KMS-11 (cell line): Measurements from ENCODE around the gene PVR.

Experiments
- H2AFZ ChIP-seq: fragments of 200-600 bp; sonication (generic); 2 replicates; pipeline ENCODE4 v1.6.1; 2016; ENCODE audit warnings: antibody characterized with exemption, mixed run types, low read depth
- H3K27ac ChIP-seq: fragments of 200-600 bp; sonication (generic); 2 replicates; pipeline ENCODE4 v1.6.1; 2016; ENCODE audit warnings: mild to moderate bottlenecking, mixed run types
- H3K27me3 ChIP-seq: fragments of 200-600 bp; sonication (generic); 2 replicates; pipeline ENCODE4 v1.6.1; 2017; ENCODE audit warnings: mild to moderate bottlenecking, low read depth, mixed run types, moderate library complexity; ENCODE audit not compliant: insufficient read depth
- H3K36me3 ChIP-seq: fragments of 200-600 bp; sonication (generic); 2 replicates; pipeline ENCODE4 v1.6.1; 2017; ENCODE audit warnings: mild to moderate bottlenecking, mixed run types; ENCODE audit not compliant: insufficient read depth
- H3K4me1 ChIP-seq: fragments of 200-600 bp; sonication (generic); 2 replicates; pipeline ENCODE4 v1.6.1; 2016; ENCODE audit warnings: mild to moderate bottlenecking, low read depth, mixed run types; ENCODE audit not compliant: poor library complexity, severe bottlenecking
- H3K4me2 ChIP-seq: fragments of 200-600 bp; sonication (generic); 2 replicates; pipeline ENCODE4 v1.7.0; 2016; ENCODE audit warnings: mild to moderate bottlenecking, mixed run types
- H3K4me3 ChIP-seq: fragments of 200-600 bp; sonication (generic); IDR thresholded peaks from 2 replicates; pipeline ENCODE4 v1.6.1; 2017; ENCODE audit warnings: low read depth, low read length, mixed read lengths; ENCODE audit not compliant: insufficient read depth
- H3K79me2 ChIP-seq: fragments of 200-600 bp; sonication (generic); 2 replicates; pipeline ENCODE4 v1.6.1; 2016; ENCODE audit warnings: low read depth, mixed run types; ENCODE audit not compliant: insufficient read depth
- H3K9ac ChIP-seq: fragments of 200-600 bp; sonication (generic); 2 replicates; pipeline ENCODE4 v1.6.1; 2016; ENCODE audit warnings: mild to moderate bottlenecking, mixed run types
- H4K20me1 ChIP-seq: fragments of 200-600 bp; sonication (generic); 2 replicates; pipeline ENCODE4 v1.6.1; 2016; ENCODE audit warnings: mild to moderate bottlenecking, mixed run types; ENCODE audit not compliant: insufficient read depth
- TF ChIP-seq, protein P1 (sequence below): fragments of 200-600 bp; sonication (generic); conservative IDR thresholded peaks from 2 replicates; pipeline ENCODE4 v1.6.1; 2017; ENCODE audit warnings: low read depth, mild to moderate bottlenecking, antibody characterized with exemption, low read length, moderate library complexity, mixed read lengths

Gene PVR, protein sequence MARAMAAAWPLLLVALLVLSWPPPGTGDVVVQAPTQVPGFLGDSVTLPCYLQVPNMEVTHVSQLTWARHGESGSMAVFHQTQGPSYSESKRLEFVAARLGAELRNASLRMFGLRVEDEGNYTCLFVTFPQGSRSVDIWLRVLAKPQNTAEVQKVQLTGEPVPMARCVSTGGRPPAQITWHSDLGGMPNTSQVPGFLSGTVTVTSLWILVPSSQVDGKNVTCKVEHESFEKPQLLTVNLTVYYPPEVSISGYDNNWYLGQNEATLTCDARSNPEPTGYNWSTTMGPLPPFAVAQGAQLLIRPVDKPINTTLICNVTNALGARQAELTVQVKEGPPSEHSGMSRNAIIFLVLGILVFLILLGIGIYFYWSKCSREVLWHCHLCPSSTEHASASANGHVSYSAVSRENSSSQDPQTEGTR

DNA sequence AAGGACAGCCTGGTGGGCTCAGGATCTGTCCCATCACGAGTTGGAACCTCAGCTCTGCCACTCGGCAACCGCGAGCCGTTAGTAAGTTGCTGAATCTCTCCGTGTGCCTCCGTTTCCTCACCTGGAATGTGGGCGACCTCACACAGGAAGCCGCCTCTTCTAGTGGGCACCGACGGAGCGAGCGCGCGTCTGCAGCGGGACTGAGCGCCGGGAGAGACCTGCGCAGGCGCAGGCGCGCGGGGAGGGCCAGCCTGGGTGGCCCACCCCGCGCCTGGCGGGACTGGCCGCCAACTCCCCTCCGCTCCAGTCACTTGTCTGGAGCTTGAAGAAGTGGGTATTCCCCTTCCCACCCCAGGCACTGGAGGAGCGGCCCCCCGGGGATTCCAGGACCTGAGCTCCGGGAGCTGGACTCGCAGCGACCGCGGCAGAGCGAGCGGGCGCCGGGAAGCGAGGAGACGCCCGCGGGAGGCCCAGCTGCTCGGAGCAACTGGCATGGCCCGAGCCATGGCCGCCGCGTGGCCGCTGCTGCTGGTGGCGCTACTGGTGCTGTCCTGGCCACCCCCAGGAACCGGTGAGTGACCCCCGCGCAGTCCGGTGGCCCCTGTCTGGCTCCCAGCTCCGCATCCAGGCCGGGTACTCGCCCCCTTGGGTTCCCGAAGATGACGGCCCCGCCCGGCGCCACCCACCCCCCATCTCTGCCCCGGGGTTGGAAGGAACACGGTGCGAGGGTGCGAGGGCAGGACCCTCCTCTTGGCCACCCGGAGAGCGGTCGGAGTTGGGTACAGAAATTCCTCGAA, at the start of gene PVR:
Gene PVR (plus strand): TSS at position 306 of the 797 bp plus-strand sequence. CDS start 187 bp downstream, at position 493.
- Histone ChIP-seq H3K27ac (no peak within 1 kb of the TSS), H3K79me2 (no peaks in the 10 kb centered on the region)

DNA sequence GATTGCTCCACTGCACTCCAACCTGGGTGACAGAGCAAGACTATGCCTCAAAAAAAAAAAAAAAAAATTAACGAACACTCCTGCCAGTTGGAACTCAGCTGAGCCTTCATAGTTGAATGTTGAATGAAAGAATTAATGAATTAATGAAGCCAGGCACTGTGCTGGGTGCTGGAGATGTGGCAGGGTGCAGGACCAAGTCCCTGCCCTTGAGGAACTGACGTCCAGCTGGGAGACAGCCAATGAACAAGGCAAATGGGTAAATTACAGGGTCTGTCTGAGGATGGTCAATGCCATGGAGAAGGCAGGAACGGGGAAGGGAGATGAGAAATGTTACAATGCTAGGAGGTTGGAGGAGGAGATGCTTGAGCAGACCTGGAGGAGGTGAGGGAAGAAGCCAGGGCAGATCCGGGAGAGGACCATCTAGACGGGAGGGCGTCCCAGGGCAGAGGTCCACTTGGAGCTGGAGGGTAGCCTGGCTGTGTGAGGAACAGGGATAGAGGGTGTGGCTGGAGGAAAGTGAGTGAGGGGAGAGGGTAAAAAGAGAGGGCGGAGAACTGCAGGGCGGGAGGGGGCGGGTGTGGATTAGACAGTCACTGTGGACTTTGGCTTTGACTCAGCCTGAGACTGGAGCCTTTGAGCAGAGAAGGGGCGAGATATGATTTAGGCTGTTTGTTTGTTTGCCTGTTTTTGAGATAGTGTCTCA, 47.1 kb upstream of the PVR start:
- H3K9ac ChIP-seq: no peak overlapping the region
- H3K79me2 ChIP-seq: no peaks in the 10 kb centered on the region
- H3K4me2 ChIP-seq: no peak overlapping the region
- H4K20me1 ChIP-seq: no peaks in the 10 kb centered on the region
- H3K4me3 ChIP-seq: no peak overlapping the region
- H3K36me3 ChIP-seq: no peaks in the 10 kb centered on the region
- no peaks in the 10 kb centered on the region for H3K4me1 ChIP-seq
- H3K27me3 ChIP-seq: 0 out of 2 replicates have a peak, but pooled peaks cover 3% of the 10 kb centered on the region
- TF ChIP-seq, protein P1, sequence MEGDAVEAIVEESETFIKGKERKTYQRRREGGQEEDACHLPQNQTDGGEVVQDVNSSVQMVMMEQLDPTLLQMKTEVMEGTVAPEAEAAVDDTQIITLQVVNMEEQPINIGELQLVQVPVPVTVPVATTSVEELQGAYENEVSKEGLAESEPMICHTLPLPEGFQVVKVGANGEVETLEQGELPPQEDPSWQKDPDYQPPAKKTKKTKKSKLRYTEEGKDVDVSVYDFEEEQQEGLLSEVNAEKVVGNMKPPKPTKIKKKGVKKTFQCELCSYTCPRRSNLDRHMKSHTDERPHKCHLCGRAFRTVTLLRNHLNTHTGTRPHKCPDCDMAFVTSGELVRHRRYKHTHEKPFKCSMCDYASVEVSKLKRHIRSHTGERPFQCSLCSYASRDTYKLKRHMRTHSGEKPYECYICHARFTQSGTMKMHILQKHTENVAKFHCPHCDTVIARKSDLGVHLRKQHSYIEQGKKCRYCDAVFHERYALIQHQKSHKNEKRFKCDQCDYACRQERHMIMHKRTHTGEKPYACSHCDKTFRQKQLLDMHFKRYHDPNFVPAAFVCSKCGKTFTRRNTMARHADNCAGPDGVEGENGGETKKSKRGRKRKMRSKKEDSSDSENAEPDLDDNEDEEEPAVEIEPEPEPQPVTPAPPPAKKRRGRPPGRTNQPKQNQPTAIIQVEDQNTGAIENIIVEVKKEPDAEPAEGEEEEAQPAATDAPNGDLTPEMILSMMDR: no peak
- H2AFZ ChIP-seq: no peak overlapping the region
- no peak overlapping the region for H3K27ac ChIP-seq

More for the DNA sequence above, at the start of gene PVR:
- no peak within 1 kb of the TSS for H3K4me3 ChIP-seq
- no peak within 1 kb of the TSS for H3K4me2 ChIP-seq
- H3K9ac ChIP-seq: no peak within 1 kb of the TSS
- no peaks in the 10 kb centered on the region for H3K4me1 ChIP-seq
- H2AFZ ChIP-seq: no peak within 1 kb of the TSS
- no peaks in the 10 kb centered on the region for H4K20me1 ChIP-seq
- H3K36me3 ChIP-seq: no peaks in the 10 kb centered on the region
- H3K27me3 ChIP-seq: no peaks in the 10 kb centered on the region
- TF ChIP-seq, protein P1: no peak

DNA sequence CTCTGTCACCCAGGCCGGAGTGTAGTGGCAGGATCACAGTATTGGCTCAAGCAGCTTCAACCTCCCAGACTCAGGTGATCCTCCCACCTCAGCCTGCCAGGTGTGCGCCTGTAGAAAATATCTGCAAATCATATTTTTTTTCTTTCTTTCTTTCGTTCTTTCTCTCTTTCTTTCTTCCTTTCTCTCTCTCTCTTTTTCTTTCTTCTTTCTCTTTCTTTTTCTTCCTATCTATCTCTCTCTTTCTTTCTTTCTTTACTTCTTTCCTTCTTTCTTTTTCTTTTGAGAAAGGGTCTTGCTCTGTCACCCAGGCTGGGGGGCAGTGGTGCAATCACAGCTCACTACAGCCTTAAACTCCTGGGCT, 46.6 kb upstream of the PVR start:
- no peaks in the 10 kb centered on the region for H3K79me2 ChIP-seq
- no peaks in the 10 kb centered on the region for H3K4me1 ChIP-seq
- no peak overlapping the region for H3K27ac ChIP-seq
- H3K4me3 ChIP-seq: no peak overlapping the region
- 0 out of 2 replicates have a peak, but pooled peaks cover 3% of the 10 kb centered on the region for H3K27me3 ChIP-seq
- H3K4me2 ChIP-seq: no peak overlapping the region
- TF ChIP-seq, protein P1: no peak
- no peak overlapping the region for H3K9ac ChIP-seq
- H2AFZ ChIP-seq: no peak overlapping the region
- no peaks in the 10 kb centered on the region for H4K20me1 ChIP-seq
- no peaks in the 10 kb centered on the region for H3K36me3 ChIP-seq

DNA sequence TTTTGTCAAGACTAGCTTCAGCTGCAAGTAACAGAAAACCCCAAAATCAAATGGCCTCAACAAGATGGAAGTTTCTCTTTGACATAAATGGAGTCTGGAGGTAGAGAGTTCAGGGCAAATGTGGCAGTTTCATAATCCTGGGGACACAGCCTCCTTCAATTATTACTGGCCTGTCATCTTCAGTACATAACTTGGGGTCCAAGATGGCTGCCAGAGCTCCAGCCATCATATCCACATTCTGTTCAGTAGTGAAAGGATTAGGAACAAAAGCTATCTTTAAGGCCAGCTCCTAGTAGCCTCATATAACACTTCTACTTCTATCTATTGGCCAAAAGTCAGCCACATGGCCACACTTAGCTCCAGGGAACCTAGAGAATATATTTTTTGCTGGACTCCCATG, 45.4 kb upstream of the PVR start:
- H3K4me1 ChIP-seq: no peaks in the 10 kb centered on the region
- TF ChIP-seq, protein P1: no peak
- no peak overlapping the region for H3K4me2 ChIP-seq
- H3K9ac ChIP-seq: no peak overlapping the region
- no peak overlapping the region for H3K4me3 ChIP-seq
- H3K27me3 ChIP-seq: 0 out of 2 replicates have a peak, but pooled peaks cover 3% of the 10 kb centered on the region
- H3K36me3 ChIP-seq: no peaks in the 10 kb centered on the region
- no peak overlapping the region for H3K27ac ChIP-seq
- H4K20me1 ChIP-seq: no peaks in the 10 kb centered on the region
- H3K79me2 ChIP-seq: no peaks in the 10 kb centered on the region
- H2AFZ ChIP-seq: no peak overlapping the region
